ENCODE results near the gene TEX51.

TEX51 gene

GRCh38 chr2:126882181-126882580 is 16.5 kb upstream of the TEX51 start:
- Histone ChIP-seq H3K9me3 (ENCODE audit: insufficient read depth, low read depth, low read length) (peaks cover 10% of the 10 kb centered on the region), H3K14ac (ENCODE audit: low read length) (no peak overlapping the region), H2BK5ac (ENCODE audit: low read depth, low read length, poor library complexity) (no peak overlapping the region), H3K4ac (ENCODE audit: low read depth, low read length) (no peak overlapping the region), H3K27ac (ENCODE audit: low read depth, low read length) (no peak overlapping the region), H3K23ac (ENCODE audit: low read length) (no peak overlapping the region), H4K91ac (ENCODE audit: low read depth, low read length) (no peak overlapping the region), H3K9ac (ENCODE audit: low read length) (no peak overlapping the region), H2AFZ (ENCODE audit: insufficient read depth, low read length, poor library complexity) (no peak overlapping the region), H2AK5ac (ENCODE audit: low read length) (no peak overlapping the region), H3K18ac (ENCODE audit: low read length) (no peak overlapping the region), H3K4me3 (ENCODE audit: low read depth, low read length) (no peak overlapping the region), H3K27me3 (ENCODE audit: insufficient read depth, low read length) (no peaks in the 10 kb centered on the region), H3K4me1 (ENCODE audit: control insufficient read depth in 1 of 2, insufficient read depth in 2 of 2, low read length in 2 of 2) (peaks cover 3% of the 10 kb centered on the region in 2 experiments), H3K79me1 (ENCODE audit: low read length) (no peaks in the 10 kb centered on the region), H4K12ac (ENCODE audit: low read depth, low read length) (no peak overlapping the region), H2BK12ac (ENCODE audit: low read length) (no peak overlapping the region), H3K4me2 (ENCODE audit: low read length) (no peak overlapping the region), H2BK120ac (ENCODE audit: insufficient read depth, low read length, poor library complexity) (no peak overlapping the region), H3K36me3 (ENCODE audit: control insufficient read depth in 1 of 2, insufficient read depth in 2 of 2, low read length in 2 of 2) (no peaks in the 10 kb centered on the region), H3K79me2 (ENCODE audit: control insufficient read depth, insufficient read depth, low read length, poor library complexity) (no peaks in the 10 kb centered on the region), H4K8ac (ENCODE audit: low read depth, low read length) (no peak overlapping the region)
- no CpG with 5 or more reads among the region's 2 CpGs for WGBS (ENCODE audit: extremely low coverage, insufficient coverage, insufficient read length)
- no peak for DNase-seq

DNA sequence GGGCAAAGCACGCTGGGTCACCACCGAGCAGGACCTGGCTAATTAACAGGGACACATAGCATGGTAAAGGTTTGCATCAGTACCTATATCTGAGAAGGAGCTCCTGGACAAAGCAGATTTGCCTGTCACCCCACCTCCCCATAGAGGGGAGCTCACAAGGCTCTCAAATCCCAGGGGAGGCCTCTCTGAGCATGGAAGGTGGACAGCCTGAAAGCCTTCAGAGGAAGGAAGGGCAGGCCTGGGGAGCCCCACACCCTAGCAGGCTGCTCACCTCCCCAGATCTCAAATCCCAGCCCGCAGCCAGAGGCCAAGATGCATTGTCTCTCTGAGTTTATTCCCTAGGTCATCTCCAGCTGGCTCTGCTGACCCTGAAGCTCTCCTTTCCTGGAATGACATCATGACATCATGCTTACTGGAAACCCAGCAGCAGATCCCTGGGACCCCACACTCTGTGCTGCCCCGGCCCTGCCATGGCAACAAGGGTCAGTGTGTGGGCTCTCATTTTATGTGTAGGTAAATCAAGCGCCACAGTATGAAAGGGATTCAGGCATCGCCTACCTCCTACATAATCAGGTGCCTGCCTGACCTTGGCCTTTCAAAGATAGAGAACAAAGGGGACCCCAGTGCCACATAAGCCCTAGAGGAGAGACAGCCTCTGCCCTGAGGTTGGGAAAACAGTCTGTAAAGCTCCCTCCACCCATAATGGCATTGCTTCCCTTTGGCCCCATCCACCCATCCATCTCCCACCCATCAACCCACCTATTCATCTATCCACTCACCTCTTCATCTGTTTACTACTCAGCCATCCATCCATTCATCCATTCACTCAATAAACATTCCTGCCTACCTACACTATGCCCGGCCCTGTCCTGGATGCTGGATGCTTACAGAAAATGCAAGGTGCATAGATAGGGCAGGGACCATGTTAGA is 15.7 kb upstream of the TEX51 start:
- Histone ChIP-seq H3K36me3 (ENCODE audit: control insufficient read depth in 1 of 2, insufficient read depth in 2 of 2, low read length in 2 of 2) (no peaks in the 10 kb centered on the region), H3K4ac (ENCODE audit: low read depth, low read length) (no peak overlapping the region), H2AFZ (ENCODE audit: insufficient read depth, low read length, poor library complexity) (no peak overlapping the region), H3K18ac (ENCODE audit: low read length) (no peak overlapping the region), H3K23ac (ENCODE audit: low read length) (no peak overlapping the region), H3K4me3 (ENCODE audit: low read depth, low read length) (no peak overlapping the region), H3K9me3 (ENCODE audit: insufficient read depth, low read depth, low read length) (peaks cover 10% of the 10 kb centered on the region), H3K4me2 (ENCODE audit: low read length) (no peak overlapping the region), H3K9ac (ENCODE audit: low read length) (no peak overlapping the region), H3K79me1 (ENCODE audit: low read length) (no peaks in the 10 kb centered on the region), H4K12ac (ENCODE audit: low read depth, low read length) (no peak overlapping the region), H2BK120ac (ENCODE audit: insufficient read depth, low read length, poor library complexity) (no peak overlapping the region), H3K79me2 (ENCODE audit: control insufficient read depth, insufficient read depth, low read length, poor library complexity) (no peaks in the 10 kb centered on the region), H3K27ac (ENCODE audit: low read depth, low read length) (no peak overlapping the region), H2AK5ac (ENCODE audit: low read length) (no peak overlapping the region), H4K8ac (ENCODE audit: low read depth, low read length) (no peak overlapping the region), H2BK5ac (ENCODE audit: low read depth, low read length, poor library complexity) (no peak overlapping the region), H4K91ac (ENCODE audit: low read depth, low read length) (no peak overlapping the region), H3K14ac (ENCODE audit: low read length) (no peak overlapping the region), H3K27me3 (ENCODE audit: insufficient read depth, low read length) (no peaks in the 10 kb centered on the region), H2BK12ac (ENCODE audit: low read length) (no peak overlapping the region), H3K4me1 (ENCODE audit: control insufficient read depth in 1 of 2, insufficient read depth in 2 of 2, low read length in 2 of 2) (peaks cover 3% of the 10 kb centered on the region in 2 experiments)
- no peak for DNase-seq
- no CpG with 5 or more reads among the region's 7 CpGs for WGBS (ENCODE audit: extremely low coverage, insufficient coverage, insufficient read length)

DNA sequence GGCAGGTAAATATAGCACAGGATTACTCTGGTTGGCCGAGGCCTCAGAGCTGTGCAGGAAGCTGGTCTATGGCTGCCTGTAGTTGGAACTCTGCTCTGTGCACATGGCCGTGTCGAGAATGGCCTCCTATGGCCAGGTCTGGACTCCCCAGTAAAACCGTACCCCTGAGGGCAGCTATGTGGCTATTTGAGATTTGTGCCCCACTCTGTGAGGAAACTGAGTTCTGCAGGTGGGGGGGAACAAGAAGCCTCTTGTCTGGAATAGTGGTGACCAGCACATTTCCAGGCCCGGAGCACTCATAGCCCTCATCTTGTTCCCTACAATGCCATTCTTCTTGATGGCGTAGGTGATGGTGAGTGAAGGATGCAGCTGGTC is 15.0 kb upstream of the TEX51 start:
- Histone ChIP-seq H4K12ac (ENCODE audit: low read depth, low read length) (no peak overlapping the region), H3K14ac (ENCODE audit: low read length) (no peak overlapping the region), H2AFZ (ENCODE audit: insufficient read depth, low read length, poor library complexity) (no peak overlapping the region), H3K9me3 (ENCODE audit: insufficient read depth, low read depth, low read length) (peaks cover 8% of the 10 kb centered on the region), H3K79me2 (ENCODE audit: control insufficient read depth, insufficient read depth, low read length, poor library complexity) (no peaks in the 10 kb centered on the region), H3K4me2 (ENCODE audit: low read length) (no peak overlapping the region), H2BK5ac (ENCODE audit: low read depth, low read length, poor library complexity) (no peak overlapping the region), H3K18ac (ENCODE audit: low read length) (no peak overlapping the region), H3K4me1 (ENCODE audit: control insufficient read depth in 1 of 2, insufficient read depth in 2 of 2, low read length in 2 of 2) (peaks cover 3% of the 10 kb centered on the region in 2 experiments), H3K27ac (ENCODE audit: low read depth, low read length) (no peak overlapping the region), H4K91ac (ENCODE audit: low read depth, low read length) (no peak overlapping the region), H2BK12ac (ENCODE audit: low read length) (no peak overlapping the region), H3K36me3 (ENCODE audit: control insufficient read depth in 1 of 2, insufficient read depth in 2 of 2, low read length in 2 of 2) (no peaks in the 10 kb centered on the region), H4K8ac (ENCODE audit: low read depth, low read length) (no peak overlapping the region), H3K9ac (ENCODE audit: low read length) (no peak overlapping the region), H2AK5ac (ENCODE audit: low read length) (no peak overlapping the region), H2BK120ac (ENCODE audit: insufficient read depth, low read length, poor library complexity) (no peak overlapping the region), H3K4me3 (ENCODE audit: low read depth, low read length) (no peak overlapping the region), H3K23ac (ENCODE audit: low read length) (no peak overlapping the region), H3K27me3 (ENCODE audit: insufficient read depth, low read length) (no peaks in the 10 kb centered on the region), H3K4ac (ENCODE audit: low read depth, low read length) (no peak overlapping the region), H3K79me1 (ENCODE audit: low read length) (no peaks in the 10 kb centered on the region)
- no CpG with 5 or more reads among the region's 6 CpGs for WGBS (ENCODE audit: extremely low coverage, insufficient coverage, insufficient read length)
- no peak for DNase-seq

- no peak overlapping the region for H3K4ac ChIP-seq (ENCODE audit: low read depth, low read length)
- DNase-seq = no peak
- no peak overlapping the region for H2BK5ac ChIP-seq (ENCODE audit: low read depth, low read length, poor library complexity)
- H3K36me3 ChIP-seq (ENCODE audit: control insufficient read depth in 1 of 2, insufficient read depth in 2 of 2, low read length in 2 of 2) = no peaks in the 10 kb centered on the region
- H2AFZ ChIP-seq (ENCODE audit: insufficient read depth, low read length, poor library complexity) = no peak overlapping the region
- H3K9me3 ChIP-seq (ENCODE audit: insufficient read depth, low read depth, low read length) = no peaks in the 10 kb centered on the region
- H2BK120ac ChIP-seq (ENCODE audit: insufficient read depth, low read length, poor library complexity) = no peak overlapping the region
- H3K27ac ChIP-seq (ENCODE audit: low read depth, low read length) = no peak overlapping the region
- no peak overlapping the region for H3K4me3 ChIP-seq (ENCODE audit: low read depth, low read length)
- no peaks in the 10 kb centered on the region for H3K79me1 ChIP-seq (ENCODE audit: low read length)
- H4K8ac ChIP-seq (ENCODE audit: low read depth, low read length) = no peak overlapping the region
- no peaks in the 10 kb centered on the region for H3K27me3 ChIP-seq (ENCODE audit: insufficient read depth, low read length)
- H3K79me2 ChIP-seq (ENCODE audit: control insufficient read depth, insufficient read depth, low read length, poor library complexity) = no peaks in the 10 kb centered on the region
- H2BK12ac ChIP-seq (ENCODE audit: low read length) = no peak overlapping the region
- no peak overlapping the region for H2AK5ac ChIP-seq (ENCODE audit: low read length)
- no peak overlapping the region for H3K23ac ChIP-seq (ENCODE audit: low read length)
- H4K91ac ChIP-seq (ENCODE audit: low read depth, low read length) = no peak overlapping the region
- H3K4me1 ChIP-seq (ENCODE audit: control insufficient read depth in 1 of 2, insufficient read depth in 2 of 2, low read length in 2 of 2) = peaks cover 3% of the 10 kb centered on the region in 2 experiments
- H3K14ac ChIP-seq (ENCODE audit: low read length) = no peak overlapping the region
- H3K18ac ChIP-seq (ENCODE audit: low read length) = no peak overlapping the region
- no CpG with 5 or more reads among the region's 21 CpGs for WGBS (ENCODE audit: extremely low coverage, insufficient coverage, insufficient read length)
- no peak overlapping the region for H3K9ac ChIP-seq (ENCODE audit: low read length)
- H3K4me2 ChIP-seq (ENCODE audit: low read length) = no peak overlapping the region
- no peak overlapping the region for H4K12ac ChIP-seq (ENCODE audit: low read depth, low read length)
Measured at GRCh38 chr2:126884861-126885750, 13.6 kb upstream of the TEX51 start.
